HCT116 (cell line): ENCODE measurements around the gene ZDHHC1. TPM values are rescaled to one million over a fixed set of nuclear protein-coding genes. Genes with fewer than 3 reads are reported as not detected.

ENCODE experiments used
- ATAC-seq: fragments of 200-7000 bp; cut with Tn5 transposase; 2 replicates; pipeline ENCODE4 v1.9.1; 2020; ENCODE audit warnings: mild to moderate bottlenecking, moderate library complexity
- BruUV-seq: library from RNA; stranded (reverse); fragments of 400-500 nt; replicated peaks from 2 replicates; lab custom pipeline; 2021; lab: Mats Ljungman, UMichigan
- CTCF ChIA-PET: fragments of 300-600 bp; sonication (Branson Sonifier 250); formaldehyde crosslinking; loops from one replicate; lab custom pipeline; 2021; ENCODE audit warnings: antibody characterized with exemption; lab: Charles Lee
- POLR2A ChIA-PET: fragments of 300-600, 350-600 bp; sonication (Branson Sonifier 250); formaldehyde crosslinking; loops from one replicate; lab custom pipeline; 2021; ENCODE audit warnings: antibody characterized with exemption; lab: Charles Lee
- RAD21 ChIA-PET, 2 experiments: fragments of 300-600 bp; sonication (Branson Sonifier 250); formaldehyde crosslinking; loops; one replicate each; lab custom pipeline; 2023; ENCODE audit warnings: low total read pairs in 2 of 2; ENCODE audit not compliant: uncharacterized antibody in 2 of 2, unreplicated experiment in 2 of 2, low non-redundant PET in 1 of 2; lab: Charles Lee
- DNase-seq: peaks from one replicate; pipeline ENCODE4 v3.0.0-alpha.2; 2010; ENCODE audit warnings: low read depth, low spot score
- H2AFZ ChIP-seq: fragments of 200-600 bp; shearing (Covaris generic), sonication (generic); 2 replicates; pipeline ENCODE4 v1.6.1; 2017; ENCODE audit warnings: low read depth, mixed run types, mixed read lengths, antibody characterized with exemption, low read length; ENCODE audit not compliant: poor library complexity, severe bottlenecking
- H3K27ac ChIP-seq: 2 replicates; pipeline ENCODE4 v1.5.1; 2012; ENCODE audit warnings: low read depth, low read length
- H3K27me3 ChIP-seq: fragments of 200-600 bp; sonication (generic); 2 replicates; pipeline ENCODE4 v1.6.1; 2016; ENCODE audit warnings: mixed run types, low read length, mixed read lengths; ENCODE audit not compliant: insufficient read depth
- H3K36me3 ChIP-seq, 2 experiments: fragments of 200-500 bp in 1 of 2; fragments of 200-600 bp in 1 of 2; sonication (Bioruptor generic) in 1 of 2; sonication (generic) in 1 of 2; 2 replicates each; pipeline versions ENCODE4 v1.5.1 to v1.6.1; 2014 to 2016; ENCODE audit warnings: low read length in 2 of 2, inconsistent platforms in 1 of 2, mixed read lengths in 1 of 2, mixed run types in 1 of 2; ENCODE audit not compliant: insufficient read depth in 2 of 2, control insufficient read depth in 1 of 2
- H3K4me1 ChIP-seq, 2 experiments: fragments of 200-600 bp in 1 of 2; sonication (generic) in 1 of 2; 2 replicates each; pipeline versions ENCODE4 v1.5.1 to v1.6.1; 2012 to 2017; ENCODE audit warnings: low read length in 2 of 2, inconsistent platforms in 1 of 2, mild to moderate bottlenecking in 1 of 2, mixed read lengths in 1 of 2, mixed run types in 1 of 2, moderate library complexity in 1 of 2; ENCODE audit not compliant: insufficient read depth in 2 of 2, control insufficient read depth in 1 of 2
- H3K4me2 ChIP-seq: fragments of 200-600 bp; sonication (generic); 2 replicates; pipeline ENCODE4 v1.6.1; 2017; ENCODE audit warnings: mixed run types, low read length, mixed read lengths
- H3K4me3 ChIP-seq, 2 experiments: fragments of 200-600 bp in 1 of 2; sonication (generic) in 1 of 2; replicated peaks in 1 of 2; 2 replicates each; pipeline ENCODE4 v1.5.1; 2011 to 2016; ENCODE audit warnings: low read length in 2 of 2, control low read depth in 1 of 2, low read depth in 1 of 2, mild to moderate bottlenecking in 1 of 2, mixed read lengths in 1 of 2, mixed run types in 1 of 2
- H3K79me2 ChIP-seq: fragments of 200-600 bp; sonication (generic); 2 replicates; pipeline ENCODE4 v1.6.1; 2017; ENCODE audit warnings: mild to moderate bottlenecking, mixed run types, low read length, moderate library complexity, mixed read lengths; ENCODE audit not compliant: insufficient read depth
- H3K9ac ChIP-seq: fragments of 200-600 bp; sonication (generic); 2 replicates; pipeline ENCODE4 v1.6.1; 2016; ENCODE audit warnings: low read length, mixed read lengths
- H3K9me2 ChIP-seq: fragments of 200-600 bp; sonication (generic), shearing (Covaris generic); 2 replicates; pipeline ENCODE4 v1.6.1; 2017; ENCODE audit warnings: mixed run types, mild to moderate bottlenecking, moderate library complexity; ENCODE audit not compliant: insufficient read depth
- H3K9me3 ChIP-seq, 2 experiments: fragments of 200-500 bp in 1 of 2; fragments of 200-600 bp in 1 of 2; sonication (Bioruptor generic) in 1 of 2; sonication (generic) in 1 of 2; 2 replicates each; pipeline ENCODE4 v1.6.1; 2014 to 2017; ENCODE audit warnings: low read length in 2 of 2, mixed read lengths in 2 of 2, inconsistent platforms in 1 of 2, low read depth in 1 of 2, mild to moderate bottlenecking in 1 of 2, mixed run types in 1 of 2, moderate library complexity in 1 of 2; ENCODE audit not compliant: control insufficient read depth in 1 of 2, insufficient read depth in 1 of 2
- H4K20me1 ChIP-seq: fragments of 200-600 bp; sonication (generic), shearing (Covaris generic); 2 replicates; pipeline ENCODE4 v1.6.1; 2017; ENCODE audit warnings: mixed run types, mild to moderate bottlenecking, moderate library complexity; ENCODE audit not compliant: insufficient read depth
- ATF3 ChIP-seq: IDR thresholded peaks from 2 replicates; pipeline ENCODE4 v1.6.1; 2012
- CBX3 ChIP-seq: IDR thresholded peaks from 2 replicates; pipeline ENCODE4 v1.6.1; 2012; ENCODE audit warnings: low read depth
- CTCF ChIP-seq, 3 experiments: fragments of 200-600 bp in 1 of 3; sonication (generic) in 1 of 3; IDR thresholded peaks in 2 of 3; conservative IDR thresholded peaks in 1 of 3; 2 replicates each; pipeline ENCODE4 v1.5.1; 2012 to 2017; ENCODE audit warnings: low read depth in 2 of 3, low read length in 2 of 3, antibody characterized with exemption in 1 of 3, borderline replicate concordance in 1 of 3, control low read depth in 1 of 3, mild to moderate bottlenecking in 1 of 3, mixed read lengths in 1 of 3, mixed run types in 1 of 3, moderate library complexity in 1 of 3; ENCODE audit not compliant: insufficient read depth in 1 of 3
- EGR1 ChIP-seq: IDR thresholded peaks from 2 replicates; pipeline ENCODE4 v1.6.1; 2012; ENCODE audit warnings: low read depth
- ELF1 ChIP-seq: IDR thresholded peaks from 2 replicates; pipeline ENCODE4 v1.6.1; 2012; ENCODE audit warnings: low read depth, borderline replicate concordance
- EZH2 ChIP-seq: fragments of 200-600 bp; sonication (generic); IDR thresholded peaks from 2 replicates; pipeline ENCODE4 v1.6.1; 2017; ENCODE audit warnings: antibody characterized with exemption, mixed run types
- FOSL1 ChIP-seq: IDR thresholded peaks from 2 replicates; pipeline ENCODE4 v1.6.1; 2012; ENCODE audit warnings: low read depth
- JUND ChIP-seq: IDR thresholded peaks from 2 replicates; pipeline ENCODE4 v1.6.1; 2012
- MAX ChIP-seq: IDR thresholded peaks from 2 replicates; pipeline ENCODE4 v1.6.1; 2012
- POLR2A ChIP-seq: IDR thresholded peaks from 2 replicates; pipeline ENCODE4 v1.7.0; 2011; ENCODE audit warnings: borderline replicate concordance; ENCODE audit not compliant: insufficient read depth, insufficient read length; ENCODE audit errors: extremely low read depth
- POLR2AphosphoS5 ChIP-seq: IDR thresholded peaks from 2 replicates; pipeline ENCODE4 v1.6.1; 2011; ENCODE audit warnings: mild to moderate bottlenecking, low read depth, low read length, moderate library complexity
- RAD21 ChIP-seq: IDR thresholded peaks from 2 replicates; pipeline ENCODE4 v1.6.1; 2012; ENCODE audit warnings: low read depth, mild to moderate bottlenecking
- SIN3A ChIP-seq: IDR thresholded peaks from 2 replicates; pipeline ENCODE4 v1.6.1; 2012; ENCODE audit warnings: low read depth
- SP1 ChIP-seq: IDR thresholded peaks from 2 replicates; pipeline ENCODE4 v1.6.1; 2012; ENCODE audit warnings: low read depth
- TCF7L2 ChIP-seq: IDR thresholded peaks from 2 replicates; pipeline ENCODE4 v1.7.0; 2011; ENCODE audit warnings: borderline replicate concordance, inconsistent platforms; ENCODE audit not compliant: insufficient read depth, insufficient read length; ENCODE audit errors: extremely low read depth
- YY1 ChIP-seq: IDR thresholded peaks from 2 replicates; pipeline ENCODE4 v1.6.1; 2011; ENCODE audit warnings: low read length, low read depth, moderate library complexity, mild to moderate bottlenecking; ENCODE audit not compliant: insufficient replicate concordance; ENCODE audit errors: extremely low read depth
- ZBTB33 ChIP-seq: IDR thresholded peaks from 2 replicates; pipeline ENCODE4 v1.6.1; 2011; ENCODE audit warnings: mild to moderate bottlenecking, low read length, moderate library complexity; ENCODE audit not compliant: insufficient replicate concordance; ENCODE audit errors: extremely low read depth
- ZFX ChIP-seq: fragments of 450-650 bp; IDR thresholded peaks from 2 replicates; pipeline ENCODE4 v1.6.1; 2017
- intact Hi-C: fragments of 100-400 bp; cut with micrococcal nuclease; formaldehyde crosslinking; loops from 2 replicates; pipeline ENCODE4 v1.10.0; 2022
- total RNA-seq: library from RNA; stranded (reverse); gene quantifications from one replicate; pipeline ENCODE4 v1.2.1, GENCODE V29; 2021; ENCODE audit not compliant: unreplicated experiment

ZDHHC1 gene
- total RNA-seq, 1 experiment from 2014 or later = 9.1 TPM

GRCh38 chr16:67458121-67458641 lies 41.9 kb upstream of the ZDHHC1 start:
- H3K4me3 ChIP-seq = no peak overlapping the region
- POLR2A ChIA-PET = no interaction called here
- H3K36me3 ChIP-seq = no peaks in the 10 kb centered on the region
- no TSS peak for BruUV-seq
- no peak overlapping the region for H2AFZ ChIP-seq
- DNase-seq (no peak), ATAC-seq (no peak)
- H3K9ac ChIP-seq = no peak overlapping the region
- intact Hi-C loops = no loop called here
- CTCF ChIA-PET = no interaction called here
- peaks cover 3 to 9% of the 10 kb centered on the region in 2 experiments; a peak in 3 of 4 replicates for H3K4me1 ChIP-seq
- H3K9me3 ChIP-seq = no peaks in the 10 kb centered on the region
- H4K20me1 ChIP-seq = no peaks in the 10 kb centered on the region
- no peak overlapping the region for H3K4me2 ChIP-seq
- RAD21 ChIA-PET = no interaction called here
- no peaks in the 10 kb centered on the region; the same call in 1 of the 2 replicates for H3K79me2 ChIP-seq
- no peaks in the 10 kb centered on the region for H3K27me3 ChIP-seq
- TF ChIP-seq POLR2AphosphoS5 (no peak), ZFX (no peak), SIN3A (no peak), FOSL1 (no peak), EZH2 (no peak)
- H3K27ac ChIP-seq = no peak overlapping the region
- H3K9me2 ChIP-seq = no peaks in the 10 kb centered on the region

GRCh38 chr16:67457611-67458010 lies 41.3 kb upstream of the ZDHHC1 start:
- Histone ChIP-seq H3K4me2 (no peak overlapping the region), H3K27me3 (no peaks in the 10 kb centered on the region), H2AFZ (no peak overlapping the region), H4K20me1 (no peaks in the 10 kb centered on the region), H3K9me3 (no peaks in the 10 kb centered on the region), H3K27ac (no peak overlapping the region), H3K9ac (no peak overlapping the region), H3K36me3 (no peaks in the 10 kb centered on the region), H3K79me2 (no peaks in the 10 kb centered on the region; the same call in 1 of the 2 replicates), H3K9me2 (no peaks in the 10 kb centered on the region), H3K4me1 (peaks cover 3 to 9% of the 10 kb centered on the region in 2 experiments; a peak in 3 of 4 replicates), H3K4me3 (no peak overlapping the region)
- RAD21 ChIA-PET = no interaction called here
- TF ChIP-seq MAX = no peak
- no peak for TF ChIP-seq CBX3
- TF ChIP-seq SIN3A = no peak
- TF ChIP-seq EGR1 = no peak
- TF ChIP-seq JUND = no peak
- no peak for TF ChIP-seq YY1
- TF ChIP-seq TCF7L2 = no peak
- TF ChIP-seq ZFX = no peak
- TF ChIP-seq CTCF (IDR thresholded peaks at IDR 0.05 in 2 of 3, conservative IDR thresholded peaks at IDR 0.05 in 1 of 3; ENCODE audit: borderline replicate concordance in 1 of 3, insufficient read depth in 1 of 3, low read depth in 2 of 3, low read length in 2 of 3) = no peak
- no peak for TF ChIP-seq ZBTB33
- no peak for TF ChIP-seq SP1
- no peak for TF ChIP-seq RAD21
- no peak for TF ChIP-seq FOSL1
- TF ChIP-seq ELF1 = no peak
- TF ChIP-seq POLR2A = no peak
- TF ChIP-seq EZH2 = no peak
- TF ChIP-seq ATF3 = no peak
- BruUV-seq = no TSS peak
- DNase-seq (no peak), ATAC-seq (no peak)
- POLR2A ChIA-PET = no interaction called here
- CTCF ChIA-PET = interaction anchor here (1.7 to 2.7 kb wide), 2 partner anchors 7 to 10 kb away, joined by 5 to 15 read pairs; no protein-coding TSS in a partner anchor
- intact Hi-C loops = no loop called here
